ENCODE measurements around the gene HECTD4.

- TF ChIP-seq CTCF (conservative IDR thresholded peaks at IDR 0.05; ENCODE audit: low read length) (no peak), EZH2phosphoT487 (IDR thresholded peaks at IDR 0.05; ENCODE audit: borderline replicate concordance, low read depth, low read length) (no peak)
Observed at GRCh38 chr12:112126911-112127310, 255.3 kb downstream of the HECTD4 start.
